Endothelial cell of umbilical vein (primary cell): ENCODE data around the gene BPIFA3. TPM values are rescaled to one million over a fixed set of nuclear protein-coding genes. Genes with fewer than 3 reads are reported as not detected.
"Not testable (repeated sequence)": the region's sequence is repeated elsewhere in the genome, so short reads cannot be mapped to it uniquely, and the experiment has no call there.

ENCODE experiments used
- BruUV-seq: library from RNA; stranded (reverse); fragments of 400-500 nt; replicated peaks from 2 replicates; lab custom pipeline; 2021; lab: Mats Ljungman, UMichigan
- CTCF ChIA-PET: fragments of 300-600, 350-600 bp; sonication (Branson Sonifier 250); formaldehyde crosslinking; loops from one replicate; lab custom pipeline; 2021; ENCODE audit warnings: antibody characterized with exemption, inconsistent platforms; lab: Charles Lee
- POLR2A ChIA-PET: fragments of 300-600, 350-600 bp; sonication (Branson Sonifier 250); formaldehyde crosslinking; loops from one replicate; lab custom pipeline; 2021; ENCODE audit warnings: antibody characterized with exemption, inconsistent platforms; lab: Charles Lee
- DNase-seq: peaks from one replicate; pipeline ENCODE4 v3.0.0-alpha.2; 2011; ENCODE audit warnings: low read depth, low spot score
- FAIRE-seq: peaks from 2 replicates; lab custom pipeline; 2011; peaks lifted over from hg19 to GRCh38; lab: Jason Lieb, UNC
- H2AFZ ChIP-seq: 2 replicates; pipeline ENCODE4 v1.6.0; 2012; ENCODE audit warnings: low read depth, low read length, control low read depth, inconsistent platforms
- H3K27ac ChIP-seq: 2 replicates; pipeline ENCODE4 v1.5.1; 2011; ENCODE audit warnings: low read depth, mild to moderate bottlenecking, control low read depth, low read length, moderate library complexity; ENCODE audit not compliant: insufficient read depth
- H3K27me3 ChIP-seq, 2 experiments: 2 replicates each; pipeline versions ENCODE4 v1.6.0 to v1.6.1; 2011; ENCODE audit warnings: low read length in 2 of 2, mixed read lengths in 1 of 2; ENCODE audit not compliant: control insufficient read depth in 2 of 2, insufficient read depth in 2 of 2
- H3K36me3 ChIP-seq, 2 experiments: 2 replicates in 1 of 2; 3 replicates in 1 of 2; pipeline ENCODE4 v1.5.1; 2011; ENCODE audit warnings: low read length in 2 of 2, mild to moderate bottlenecking in 1 of 2, moderate library complexity in 1 of 2; ENCODE audit not compliant: control insufficient read depth in 2 of 2, insufficient read depth in 2 of 2; ENCODE audit errors: extremely low read depth in 1 of 2
- H3K4me1 ChIP-seq: 3 replicates; pipeline ENCODE4 v1.5.1; 2011; ENCODE audit warnings: mild to moderate bottlenecking, low read length; ENCODE audit not compliant: control insufficient read depth, insufficient read depth; ENCODE audit errors: extremely low read depth
- H3K4me2 ChIP-seq: 2 replicates; pipeline ENCODE4 v1.6.1; 2011; ENCODE audit warnings: low read length, control low read depth, mixed read lengths; ENCODE audit not compliant: insufficient read depth
- H3K4me3 ChIP-seq, 3 experiments: fragments of 200-600 bp in 1 of 3; sonication (generic), shearing (Covaris generic) in 1 of 3; replicated peaks in 1 of 3; 2 replicates each; pipeline ENCODE4 v1.5.1; 2011 to 2016; ENCODE audit warnings: control low read depth in 3 of 3, low read length in 3 of 3, mild to moderate bottlenecking in 2 of 3, inconsistent platforms in 1 of 3, low read depth in 1 of 3, moderate library complexity in 1 of 3; ENCODE audit not compliant: insufficient read depth in 1 of 3
- H3K79me2 ChIP-seq: 2 replicates; pipeline ENCODE4 v1.6.0; 2012; ENCODE audit warnings: low read length, inconsistent platforms; ENCODE audit not compliant: control insufficient read depth, insufficient read depth
- H3K9ac ChIP-seq: replicated peaks from 2 replicates; pipeline ENCODE3; 2011; ENCODE audit warnings: low read length, control low read depth; ENCODE audit not compliant: insufficient read depth; ENCODE audit errors: extremely low read depth
- H3K9me1 ChIP-seq: replicated peaks from 3 replicates; pipeline ENCODE4 v1.6.0; 2011; ENCODE audit warnings: mild to moderate bottlenecking, low read length; ENCODE audit not compliant: control insufficient read depth, insufficient read depth; ENCODE audit errors: extremely low read depth
- H3K9me3 ChIP-seq: replicated peaks from 2 replicates; pipeline ENCODE4 v1.5.1; 2012; ENCODE audit warnings: low read length, inconsistent platforms; ENCODE audit not compliant: control insufficient read depth, insufficient read depth
- H4K20me1 ChIP-seq: replicated peaks from 2 replicates; pipeline ENCODE3; 2011; ENCODE audit warnings: mild to moderate bottlenecking, low read length; ENCODE audit not compliant: control insufficient read depth, insufficient read depth; ENCODE audit errors: extremely low read depth
- GATA2 ChIP-seq: IDR thresholded peaks from 2 replicates; pipeline ENCODE4 v1.7.0; 2011; ENCODE audit warnings: low read depth, mild to moderate bottlenecking, moderate library complexity, mixed read lengths, low read length; ENCODE audit not compliant: insufficient read length, insufficient read depth
- POLR2A ChIP-seq: IDR thresholded peaks from 2 replicates; pipeline ENCODE4 v1.6.1; 2012; ENCODE audit warnings: low read depth, mild to moderate bottlenecking, control low read depth, low read length
- dilution Hi-C: fragments of 300-500 bp; cut with MboI; formaldehyde crosslinking; loops from one replicate; pipeline ENCODE4 v1.15.0; 2019; ENCODE audit warnings: low sequenced_read_pairs; ENCODE audit not compliant: extremely low pct_ligation_motif_present
- intact Hi-C: fragments of 100-400 bp; cut with micrococcal nuclease; formaldehyde crosslinking; loops from one replicate; pipeline ENCODE4 v1.10.0; 2022
- polyA plus RNA-seq, 4 experiments: library from polyadenylated mRNA; depleted of rRNA in 3 of 4; stranded (reverse) in 3 of 4; unstranded in 1 of 4; fragments of >200 nt; gene quantifications; 2 replicates each; pipeline versions ENCODE4 v1.2.1 to v1.2.3, GENCODE V29; 2011 to 2012; ENCODE audit warnings: missing spikeins in 1 of 4
- total RNA-seq: library from RNA; stranded (reverse); gene quantifications from 2 replicates; pipeline ENCODE4 v1.2.3, GENCODE V29; 2021

Gene BPIFA3
- total and polyA plus RNA-seq, 2 donors (not counting 3 experiments of a cell fraction or from before 2014, with no cell fraction given): not detected

- H3K4me1 ChIP-seq: no peaks in the 10 kb centered on the region
- no peaks in the 10 kb centered on the region for H3K27me3 ChIP-seq
- no peak overlapping the region for H3K4me2 ChIP-seq
- no peak overlapping the region for H3K9ac ChIP-seq
- ChIA-PET POLR2A (no interaction called here), CTCF (no interaction called here)
- H3K36me3 ChIP-seq: no peaks in the 10 kb centered on the region
- H3K9me1 ChIP-seq: no peaks in the 10 kb centered on the region
- H3K27ac ChIP-seq: no peak overlapping the region
- BruUV-seq: no TSS peak
- TF ChIP-seq POLR2A (no peak), GATA2 (no peak)
- no peak overlapping the region for H3K4me3 ChIP-seq
- DNase-seq (no peak), FAIRE-seq (no peak)
- no peak overlapping the region for H2AFZ ChIP-seq
- intact Hi-C loops: no loop called here
- H3K9me3 ChIP-seq: no peaks in the 10 kb centered on the region
- H3K79me2 ChIP-seq: no peaks in the 10 kb centered on the region
- dilution Hi-C loops: no loop called here
- no peaks in the 10 kb centered on the region for H4K20me1 ChIP-seq
Measured at GRCh38 chr20:33183312-33183711, 33.8 kb upstream of the BPIFA3 start.

GRCh38 chr20:33185031-33185590, 32.0 kb upstream of the BPIFA3 start:
- H2AFZ ChIP-seq, dilution Hi-C loops, H3K9me1 ChIP-seq, H3K36me3 ChIP-seq, H3K4me2 ChIP-seq, H3K27me3 ChIP-seq, FAIRE-seq, H3K27ac ChIP-seq, H3K9ac ChIP-seq, DNase-seq, POLR2A ChIA-PET, H3K79me2 ChIP-seq, BruUV-seq, H3K9me3 ChIP-seq, H3K4me3 ChIP-seq, CTCF ChIA-PET, H3K4me1 ChIP-seq, H4K20me1 ChIP-seq, intact Hi-C loops: not testable (repeated sequence)
